ENCODE results near the gene WDR86.

The WDR86 gene

DNA sequence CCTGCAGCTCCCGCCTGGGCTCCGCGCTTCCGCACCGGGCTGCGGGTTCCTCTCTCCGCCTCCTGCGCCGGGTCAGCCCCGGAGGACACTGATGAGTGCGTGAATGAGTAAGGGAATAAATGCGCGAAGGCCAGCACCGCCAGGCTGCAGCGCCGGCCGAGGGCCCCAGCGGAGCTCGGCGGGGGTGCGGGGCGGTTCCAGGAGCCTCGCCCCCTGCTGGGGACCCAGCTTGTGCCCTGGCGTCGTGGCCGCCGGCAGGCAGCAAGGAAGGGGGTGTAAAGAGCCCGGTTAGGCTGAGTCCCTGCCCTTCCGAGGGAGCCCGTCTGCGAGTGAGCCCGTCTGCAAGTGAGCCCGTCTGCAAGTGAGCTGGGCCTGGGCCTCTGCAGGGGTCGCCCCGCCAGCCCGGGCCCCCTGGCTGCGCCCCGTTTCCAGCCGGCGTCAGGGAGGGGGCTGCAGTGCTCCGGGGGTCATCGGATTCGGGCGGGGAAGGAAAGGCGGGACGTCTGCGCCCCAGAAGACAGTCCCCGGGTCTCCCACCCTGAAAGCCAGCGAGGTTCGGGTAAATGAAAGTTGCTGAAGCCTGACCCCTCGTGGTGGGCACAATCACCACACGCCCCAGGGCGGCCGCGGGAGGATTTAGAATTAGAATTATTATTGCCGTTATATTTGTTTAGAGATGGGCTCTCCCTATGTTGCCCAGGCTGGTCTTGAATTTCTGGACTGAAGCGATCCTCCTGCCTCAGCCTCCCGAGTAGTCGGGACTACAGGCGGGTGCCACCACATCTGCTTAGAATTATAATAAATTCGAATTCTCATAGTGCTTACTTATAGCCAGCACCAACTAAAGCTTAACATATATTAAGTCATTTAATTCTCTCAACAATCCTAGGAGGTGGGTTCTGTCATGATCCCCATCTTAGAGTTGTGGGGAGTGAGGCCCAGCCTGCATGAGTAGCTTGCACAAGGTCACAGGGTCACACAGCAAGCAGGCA lies 38.7 kb upstream of the WDR86 start:
- TF ChIP-seq, protein P1, sequence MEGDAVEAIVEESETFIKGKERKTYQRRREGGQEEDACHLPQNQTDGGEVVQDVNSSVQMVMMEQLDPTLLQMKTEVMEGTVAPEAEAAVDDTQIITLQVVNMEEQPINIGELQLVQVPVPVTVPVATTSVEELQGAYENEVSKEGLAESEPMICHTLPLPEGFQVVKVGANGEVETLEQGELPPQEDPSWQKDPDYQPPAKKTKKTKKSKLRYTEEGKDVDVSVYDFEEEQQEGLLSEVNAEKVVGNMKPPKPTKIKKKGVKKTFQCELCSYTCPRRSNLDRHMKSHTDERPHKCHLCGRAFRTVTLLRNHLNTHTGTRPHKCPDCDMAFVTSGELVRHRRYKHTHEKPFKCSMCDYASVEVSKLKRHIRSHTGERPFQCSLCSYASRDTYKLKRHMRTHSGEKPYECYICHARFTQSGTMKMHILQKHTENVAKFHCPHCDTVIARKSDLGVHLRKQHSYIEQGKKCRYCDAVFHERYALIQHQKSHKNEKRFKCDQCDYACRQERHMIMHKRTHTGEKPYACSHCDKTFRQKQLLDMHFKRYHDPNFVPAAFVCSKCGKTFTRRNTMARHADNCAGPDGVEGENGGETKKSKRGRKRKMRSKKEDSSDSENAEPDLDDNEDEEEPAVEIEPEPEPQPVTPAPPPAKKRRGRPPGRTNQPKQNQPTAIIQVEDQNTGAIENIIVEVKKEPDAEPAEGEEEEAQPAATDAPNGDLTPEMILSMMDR (IDR thresholded peaks at IDR 0.05; ENCODE audit: extremely low read depth, insufficient read depth, missing control alignments), result peak; percentile 75
- peak; percentile 92 for DNase-seq (ENCODE audit: low spot score)
- in situ Hi-C loops (cut with MboI; ENCODE audit: low pct_unique_long_range_greater_than_20kb, low sequenced_read_pairs, unreplicated experiment), result no loop called here

DNA sequence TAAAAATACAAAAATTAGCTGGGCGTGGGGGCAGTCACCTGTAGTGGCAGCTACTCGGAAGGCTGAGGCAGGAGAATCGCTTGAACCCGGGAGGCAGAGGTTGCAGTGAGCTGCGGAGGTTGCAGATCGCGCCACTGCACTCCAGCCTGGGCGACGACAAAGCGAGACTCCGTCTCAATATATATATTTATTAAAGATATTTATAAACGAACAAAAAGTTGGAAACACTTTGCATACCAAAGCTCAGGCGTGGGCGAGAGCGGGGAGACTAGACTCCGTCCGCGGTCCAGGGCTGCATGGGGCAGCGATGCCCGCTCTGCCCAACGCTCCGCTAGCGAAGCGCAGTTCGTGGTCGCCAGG lies 38.0 kb upstream of the WDR86 start:
- in situ Hi-C loops (cut with MboI; ENCODE audit: low pct_unique_long_range_greater_than_20kb, low sequenced_read_pairs, unreplicated experiment), result no loop called here
- TF ChIP-seq, protein P1 (IDR thresholded peaks at IDR 0.05; ENCODE audit: extremely low read depth, insufficient read depth, missing control alignments), result no peak

DNA sequence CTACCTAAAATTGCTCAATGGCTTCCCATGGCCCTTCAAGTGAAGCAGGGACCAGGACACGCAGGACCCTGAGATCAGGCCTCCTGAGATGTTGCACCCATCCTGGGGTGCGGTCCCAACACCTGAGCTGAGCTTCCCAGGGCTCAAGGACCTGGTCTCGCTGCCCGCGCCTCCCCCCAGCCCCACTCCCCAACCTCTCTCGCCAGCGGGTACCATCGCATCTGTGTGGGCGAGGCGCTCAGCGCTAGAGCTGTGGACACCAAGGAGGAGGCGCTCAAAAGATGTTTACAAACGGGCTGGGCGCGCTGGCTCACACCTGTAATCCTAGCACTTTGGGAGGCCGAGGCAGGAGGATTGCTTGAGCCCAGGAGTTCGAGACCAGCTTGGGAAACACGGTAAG lies 37.5 kb upstream of the WDR86 start:
- TF ChIP-seq, protein P1 (IDR thresholded peaks at IDR 0.05; ENCODE audit: extremely low read depth, insufficient read depth, missing control alignments), result no peak
- in situ Hi-C loops (cut with MboI; ENCODE audit: low pct_unique_long_range_greater_than_20kb, low sequenced_read_pairs, unreplicated experiment), result no loop called here
- no peak for DNase-seq (ENCODE audit: low spot score)

More for the DNA sequence above, 38.0 kb upstream of the WDR86 start:
- DNase-seq (ENCODE audit: low spot score), result no peak

DNA sequence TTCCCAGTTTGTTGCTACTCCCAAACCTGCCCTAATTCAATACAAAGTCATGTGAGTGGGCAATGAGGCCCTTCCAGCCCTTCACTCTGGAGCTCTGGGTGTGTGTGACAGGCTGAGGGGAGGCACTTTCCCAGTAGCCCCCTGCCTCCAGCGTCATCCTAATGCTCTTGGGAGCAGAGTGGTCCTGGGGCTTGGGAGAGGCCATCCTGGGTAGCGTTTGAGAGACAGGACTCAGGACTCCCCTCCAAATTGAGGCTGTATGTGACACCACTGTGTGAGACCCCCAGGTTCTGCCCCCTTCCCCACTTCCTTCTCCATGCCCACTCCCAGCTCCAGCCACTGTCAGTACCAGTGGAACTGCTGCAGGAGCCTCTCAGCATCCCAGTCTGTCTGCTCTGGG lies 36.6 kb upstream of the WDR86 start:
- DNase-seq (ENCODE audit: low spot score), result no peak
- in situ Hi-C loops (cut with MboI; ENCODE audit: low pct_unique_long_range_greater_than_20kb, low sequenced_read_pairs, unreplicated experiment), result no loop called here
- TF ChIP-seq, protein P1 (IDR thresholded peaks at IDR 0.05; ENCODE audit: extremely low read depth, insufficient read depth, missing control alignments), result no peak

DNA sequence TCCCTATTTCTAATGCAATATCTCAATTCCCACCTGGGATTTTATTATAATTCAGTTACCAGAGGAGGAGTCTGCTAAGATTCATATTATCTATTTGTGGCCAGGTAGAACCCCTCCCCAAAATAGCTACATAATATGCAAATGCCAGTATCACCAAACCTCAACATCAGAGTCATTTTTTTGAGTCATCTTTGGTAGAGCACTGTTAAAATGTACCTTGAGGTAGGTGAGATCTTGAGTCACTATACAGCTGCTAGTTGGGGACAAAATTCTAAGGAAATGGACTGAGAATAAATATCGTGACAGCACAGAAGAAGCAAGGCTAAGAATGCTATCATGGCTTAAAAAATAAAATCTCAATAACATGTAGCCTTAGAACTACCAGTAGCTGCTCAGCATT lies 34.8 kb upstream of the WDR86 start:
- no peak for DNase-seq (ENCODE audit: low spot score)
- in situ Hi-C loops (cut with MboI; ENCODE audit: low pct_unique_long_range_greater_than_20kb, low sequenced_read_pairs, unreplicated experiment), result no loop called here
- TF ChIP-seq, protein P1 (IDR thresholded peaks at IDR 0.05; ENCODE audit: extremely low read depth, insufficient read depth, missing control alignments), result no peak

DNA sequence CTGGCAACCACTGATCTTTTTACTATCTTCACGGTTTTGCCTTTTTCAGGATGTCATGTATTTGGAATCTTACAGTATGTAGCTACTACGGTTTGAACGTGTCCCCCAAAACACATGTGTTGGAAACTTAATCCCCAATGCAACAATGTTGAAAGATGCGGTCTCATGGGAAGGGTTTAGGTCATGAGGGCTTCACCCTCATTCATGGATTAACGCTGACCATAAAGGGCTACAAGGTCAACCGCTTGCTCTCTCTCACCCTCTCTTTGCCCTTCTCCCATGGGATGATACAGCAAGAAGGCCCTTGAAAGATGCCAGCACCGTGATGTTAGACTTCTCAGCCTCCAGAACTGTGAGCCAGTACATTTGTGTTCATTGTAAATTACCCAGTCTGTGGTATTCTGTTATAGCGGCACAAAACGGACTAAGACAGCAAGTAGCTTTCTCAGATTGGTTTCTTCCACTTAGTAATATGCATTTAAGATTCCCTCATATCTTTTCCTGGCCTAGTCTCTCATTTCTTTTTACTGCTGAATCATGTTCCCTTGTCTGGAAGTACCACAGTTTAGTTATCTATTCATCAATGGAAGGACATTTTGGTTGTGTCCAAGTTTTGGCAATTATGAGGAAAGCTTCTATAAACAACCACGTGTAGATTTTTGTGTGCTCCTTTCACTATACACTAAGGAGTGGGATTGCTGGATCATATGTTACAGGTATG lies 33.1 kb upstream of the WDR86 start:
- in situ Hi-C loops (cut with MboI; ENCODE audit: low pct_unique_long_range_greater_than_20kb, low sequenced_read_pairs, unreplicated experiment), result no loop called here
- no peak for DNase-seq (ENCODE audit: low spot score)
- TF ChIP-seq, protein P1 (IDR thresholded peaks at IDR 0.05; ENCODE audit: extremely low read depth, insufficient read depth, missing control alignments), result no peak
